Sigmoid colon (tissue), 4 donors: ENCODE measurements around the gene CLCN5.

ENCODE experiments used
- EP300 ChIP-seq, 4 donors: sonication (generic); formaldehyde crosslinking; IDR thresholded peaks; one replicate each; pipeline ENCODE4 v1.6.1; 2017; ENCODE audit warnings: antibody characterized with exemption in 4 of 4
- POLR2A ChIP-seq, 2 donors: fragments of 450-650 bp; IDR thresholded peaks; one replicate each; pipeline ENCODE4 v1.6.1; 2016; ENCODE audit warnings: antibody characterized with exemption in 2 of 2, mild to moderate bottlenecking in 2 of 2, moderate library complexity in 2 of 2
- POLR2AphosphoS5 ChIP-seq, 4 donors: sonication (generic); formaldehyde crosslinking; IDR thresholded peaks; one replicate each; pipeline ENCODE4 v1.6.1; 2017; ENCODE audit warnings: antibody characterized with exemption in 4 of 4
- TF ChIP-seq, protein P1 (sequence below), 4 experiments: fragments of 450-650 bp in 3 of 4; fragments of 200-600 bp in 1 of 4; IDR thresholded peaks; one replicate each; pipeline ENCODE4 v1.5.1; 2016 to 2019; ENCODE audit warnings: antibody characterized with exemption in 4 of 4, mild to moderate bottlenecking in 3 of 4, moderate library complexity in 2 of 4

DNA sequence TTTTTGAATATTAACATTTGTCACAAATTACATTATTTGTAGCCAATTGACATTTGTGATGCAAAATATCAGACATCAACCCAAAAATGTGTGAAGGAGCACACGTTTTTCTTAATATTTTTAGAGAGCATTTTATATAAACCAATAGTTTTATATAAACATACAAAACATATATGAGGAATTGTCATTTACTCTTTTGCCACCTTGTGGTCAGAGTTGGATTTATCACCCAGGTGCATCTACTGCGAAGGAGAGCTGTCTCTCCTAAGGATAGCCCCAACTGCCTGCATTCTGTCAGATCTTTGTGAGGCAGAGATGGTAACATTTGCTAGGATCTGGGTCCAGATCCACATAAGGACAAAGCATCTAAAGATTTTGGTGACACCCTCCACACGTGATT, 45.6 kb upstream of the CLCN5 start:
- no peak for TF ChIP-seq POLR2AphosphoS5 (IDR thresholded peaks at IDR 0.05)
- TF ChIP-seq, protein P1, sequence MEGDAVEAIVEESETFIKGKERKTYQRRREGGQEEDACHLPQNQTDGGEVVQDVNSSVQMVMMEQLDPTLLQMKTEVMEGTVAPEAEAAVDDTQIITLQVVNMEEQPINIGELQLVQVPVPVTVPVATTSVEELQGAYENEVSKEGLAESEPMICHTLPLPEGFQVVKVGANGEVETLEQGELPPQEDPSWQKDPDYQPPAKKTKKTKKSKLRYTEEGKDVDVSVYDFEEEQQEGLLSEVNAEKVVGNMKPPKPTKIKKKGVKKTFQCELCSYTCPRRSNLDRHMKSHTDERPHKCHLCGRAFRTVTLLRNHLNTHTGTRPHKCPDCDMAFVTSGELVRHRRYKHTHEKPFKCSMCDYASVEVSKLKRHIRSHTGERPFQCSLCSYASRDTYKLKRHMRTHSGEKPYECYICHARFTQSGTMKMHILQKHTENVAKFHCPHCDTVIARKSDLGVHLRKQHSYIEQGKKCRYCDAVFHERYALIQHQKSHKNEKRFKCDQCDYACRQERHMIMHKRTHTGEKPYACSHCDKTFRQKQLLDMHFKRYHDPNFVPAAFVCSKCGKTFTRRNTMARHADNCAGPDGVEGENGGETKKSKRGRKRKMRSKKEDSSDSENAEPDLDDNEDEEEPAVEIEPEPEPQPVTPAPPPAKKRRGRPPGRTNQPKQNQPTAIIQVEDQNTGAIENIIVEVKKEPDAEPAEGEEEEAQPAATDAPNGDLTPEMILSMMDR (IDR thresholded peaks at IDR 0.05), result peak; percentile 16 to 35 (median 24)
- TF ChIP-seq POLR2A (IDR thresholded peaks at IDR 0.05), result no peak
- TF ChIP-seq EP300 (IDR thresholded peaks at IDR 0.05), result no peak
